ENCODE data around the gene NGB. TPM values are rescaled to one million over a fixed set of nuclear protein-coding genes. Genes with fewer than 3 reads are reported as not detected.

Gene NGB
- total RNA-seq, 1 experiment from 2014 or later: not detected

DNA sequence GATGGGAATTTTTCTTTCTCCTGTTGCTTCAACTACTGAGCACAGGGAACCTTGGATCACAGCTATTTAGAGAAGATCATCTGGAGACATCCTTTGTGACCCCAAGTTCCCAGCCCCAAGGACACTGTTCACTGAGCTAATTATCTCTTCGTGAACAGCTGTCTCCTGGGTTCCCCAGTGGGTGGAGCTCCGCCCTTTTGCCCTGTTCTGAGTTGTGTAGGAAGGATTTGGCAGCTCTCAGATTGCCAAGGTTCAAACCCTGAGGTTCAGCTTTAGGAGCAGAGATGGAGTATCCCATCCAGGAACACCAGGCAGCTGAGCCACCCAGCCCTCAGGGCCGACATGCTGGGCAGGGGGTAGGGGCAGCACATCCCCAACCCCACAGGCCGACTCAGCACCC, 32.0 kb downstream of the NGB start:
- TF ChIP-seq, protein P1, sequence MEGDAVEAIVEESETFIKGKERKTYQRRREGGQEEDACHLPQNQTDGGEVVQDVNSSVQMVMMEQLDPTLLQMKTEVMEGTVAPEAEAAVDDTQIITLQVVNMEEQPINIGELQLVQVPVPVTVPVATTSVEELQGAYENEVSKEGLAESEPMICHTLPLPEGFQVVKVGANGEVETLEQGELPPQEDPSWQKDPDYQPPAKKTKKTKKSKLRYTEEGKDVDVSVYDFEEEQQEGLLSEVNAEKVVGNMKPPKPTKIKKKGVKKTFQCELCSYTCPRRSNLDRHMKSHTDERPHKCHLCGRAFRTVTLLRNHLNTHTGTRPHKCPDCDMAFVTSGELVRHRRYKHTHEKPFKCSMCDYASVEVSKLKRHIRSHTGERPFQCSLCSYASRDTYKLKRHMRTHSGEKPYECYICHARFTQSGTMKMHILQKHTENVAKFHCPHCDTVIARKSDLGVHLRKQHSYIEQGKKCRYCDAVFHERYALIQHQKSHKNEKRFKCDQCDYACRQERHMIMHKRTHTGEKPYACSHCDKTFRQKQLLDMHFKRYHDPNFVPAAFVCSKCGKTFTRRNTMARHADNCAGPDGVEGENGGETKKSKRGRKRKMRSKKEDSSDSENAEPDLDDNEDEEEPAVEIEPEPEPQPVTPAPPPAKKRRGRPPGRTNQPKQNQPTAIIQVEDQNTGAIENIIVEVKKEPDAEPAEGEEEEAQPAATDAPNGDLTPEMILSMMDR (IDR thresholded peaks at IDR 0.05; ENCODE audit: unreplicated experiment): no peak
- Mint-ChIP-seq H3K36me3 (ENCODE audit: insufficient read depth, unreplicated experiment) (no peaks in the 10 kb centered on the region), H3K27ac (ENCODE audit: unreplicated experiment) (no peak overlapping the region), H3K4me3 (ENCODE audit: low read depth, unreplicated experiment) (no peak overlapping the region), H3K9me3 (ENCODE audit: low read depth, unreplicated experiment) (no peaks in the 10 kb centered on the region), H3K27me3 (ENCODE audit: unreplicated experiment) (peaks cover 74% of the 10 kb centered on the region), H3K4me1 (ENCODE audit: low read depth, unreplicated experiment) (no peaks in the 10 kb centered on the region)
- CTCF ChIA-PET: no interaction called here
- intact Hi-C loops (cut with micrococcal nuclease; ENCODE audit: unreplicated experiment): no loop called here
- DNase-seq: no peak
- no TSS peak for BruUV-seq (replicated peaks)

DNA sequence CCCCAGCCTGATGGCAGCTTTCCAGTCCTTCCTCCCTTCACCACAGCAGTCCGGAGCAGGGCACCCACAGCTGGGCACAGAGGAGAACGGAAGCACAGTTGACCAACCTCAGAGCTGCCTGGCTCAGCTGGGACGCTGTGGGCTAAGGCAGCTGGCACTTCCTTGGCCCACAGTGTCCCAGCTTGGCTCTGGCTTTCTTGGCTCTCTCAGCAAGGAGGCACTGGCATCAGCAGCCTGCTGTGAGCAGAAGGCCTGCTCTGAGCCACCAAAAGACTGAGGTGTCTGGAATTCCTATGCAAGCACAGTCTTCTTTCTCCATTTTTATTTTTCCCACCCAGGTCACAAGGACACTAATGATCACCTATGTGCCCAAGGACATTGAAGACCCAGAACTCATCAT, 32.6 kb downstream of the NGB start:
- CTCF ChIA-PET: no interaction called here
- no peaks in the 10 kb centered on the region for H3K36me3 Mint-ChIP-seq (ENCODE audit: insufficient read depth, unreplicated experiment)
- H3K4me1 Mint-ChIP-seq (ENCODE audit: low read depth, unreplicated experiment): no peaks in the 10 kb centered on the region
- peaks cover 74% of the 10 kb centered on the region for H3K27me3 Mint-ChIP-seq (ENCODE audit: unreplicated experiment)
- no peak for DNase-seq
- no peak overlapping the region for H3K27ac Mint-ChIP-seq (ENCODE audit: unreplicated experiment)
- TF ChIP-seq, protein P1 (IDR thresholded peaks at IDR 0.05; ENCODE audit: unreplicated experiment): no peak
- no TSS peak for BruUV-seq (replicated peaks)
- intact Hi-C loops (cut with micrococcal nuclease; ENCODE audit: unreplicated experiment): no loop called here
- no peak overlapping the region for H3K4me3 Mint-ChIP-seq (ENCODE audit: low read depth, unreplicated experiment)
- no peaks in the 10 kb centered on the region for H3K9me3 Mint-ChIP-seq (ENCODE audit: low read depth, unreplicated experiment)

DNA sequence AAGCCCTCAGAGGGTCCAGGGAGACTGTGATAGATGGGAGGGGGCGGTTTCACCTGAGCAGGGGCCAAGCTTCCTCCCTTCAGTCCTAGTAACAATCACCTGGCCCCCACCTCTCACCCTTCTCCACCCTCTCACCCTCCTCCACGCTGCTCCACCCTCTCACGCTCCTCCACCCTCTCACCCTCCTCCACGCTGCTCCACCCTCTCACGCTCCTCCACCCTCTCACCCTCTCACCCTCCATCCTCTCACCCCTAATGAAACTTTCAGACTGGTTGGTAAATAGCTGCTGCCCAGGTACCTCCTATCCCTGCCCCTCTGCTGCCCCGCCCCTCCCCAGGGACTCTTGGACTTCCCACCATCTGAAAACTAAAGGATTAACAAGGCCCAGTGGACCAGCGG, 34.2 kb downstream of the NGB start:
- TF ChIP-seq, protein P1 (IDR thresholded peaks at IDR 0.05; ENCODE audit: unreplicated experiment): no peak
- Mint-ChIP-seq H3K4me3 (ENCODE audit: low read depth, unreplicated experiment) (no peak overlapping the region), H3K4me1 (ENCODE audit: low read depth, unreplicated experiment) (no peaks in the 10 kb centered on the region), H3K36me3 (ENCODE audit: insufficient read depth, unreplicated experiment) (no peaks in the 10 kb centered on the region), H3K27me3 (ENCODE audit: unreplicated experiment) (peaks cover 74% of the 10 kb centered on the region), H3K9me3 (ENCODE audit: low read depth, unreplicated experiment) (no peaks in the 10 kb centered on the region), H3K27ac (ENCODE audit: unreplicated experiment) (no peak overlapping the region)
- CTCF ChIA-PET: no interaction called here
- BruUV-seq (replicated peaks): no TSS peak
- intact Hi-C loops (cut with micrococcal nuclease; ENCODE audit: unreplicated experiment): no loop called here
- DNase-seq: no peak

DNA sequence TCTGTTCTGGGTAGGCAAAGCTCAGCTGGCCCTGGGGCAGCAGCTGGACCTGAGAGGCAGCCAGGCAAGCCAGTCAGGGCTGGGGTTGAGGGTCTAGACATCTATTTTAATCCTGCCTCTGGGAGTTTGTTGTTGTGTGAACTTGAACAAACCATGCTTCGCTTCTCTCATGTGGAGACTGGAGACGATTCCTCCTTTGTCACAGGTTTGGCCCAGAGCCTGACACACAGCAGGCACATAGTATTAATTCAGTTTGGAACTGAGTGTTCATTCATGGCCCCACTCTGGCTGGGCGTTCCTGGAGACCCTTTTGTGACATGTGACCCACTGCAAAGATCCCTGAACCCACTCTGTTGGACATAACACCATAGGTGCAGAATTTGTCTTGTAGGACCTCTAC, 39.3 kb downstream of the NGB start:
- BruUV-seq (replicated peaks): no TSS peak
- Mint-ChIP-seq H3K27ac (ENCODE audit: unreplicated experiment) (no peak overlapping the region), H3K4me3 (ENCODE audit: low read depth, unreplicated experiment) (no peak overlapping the region), H3K36me3 (ENCODE audit: insufficient read depth, unreplicated experiment) (no peaks in the 10 kb centered on the region), H3K27me3 (ENCODE audit: unreplicated experiment) (peaks cover 74% of the 10 kb centered on the region), H3K4me1 (ENCODE audit: low read depth, unreplicated experiment) (no peaks in the 10 kb centered on the region), H3K9me3 (ENCODE audit: low read depth, unreplicated experiment) (no peaks in the 10 kb centered on the region)
- TF ChIP-seq, protein P1 (IDR thresholded peaks at IDR 0.05; ENCODE audit: unreplicated experiment): no peak
- DNase-seq: no peak
- intact Hi-C loops (cut with micrococcal nuclease; ENCODE audit: unreplicated experiment): no loop called here
- CTCF ChIA-PET: no interaction called here

Measured in Calu3 (cell line).